ENCODE data around the gene PRDM16. TPM values are rescaled to one million over a fixed set of nuclear protein-coding genes. Genes with fewer than 3 reads are reported as not detected.

Gene PRDM16
- total RNA-seq, 2 experiments from 2014 or later, result not detected

GRCh38 chr1:3249631-3250501, 180.9 kb downstream of the PRDM16 start:
- no peaks in the 10 kb centered on the region for H3K36me3 ChIP-seq (ENCODE audit: insufficient read depth, low read length)
- no peak for TF ChIP-seq EZH2phosphoT487 (IDR thresholded peaks at IDR 0.05; ENCODE audit: borderline replicate concordance, low read depth, low read length)
- no peaks in the 10 kb centered on the region for H3K79me2 ChIP-seq (ENCODE audit: insufficient read depth, low read depth, low read length)
- BruUV-seq (replicated peaks), result no TSS peak
- H3K9me2 ChIP-seq (ENCODE audit: insufficient read depth, low read length), result no peaks in the 10 kb centered on the region
- H3K4me1 ChIP-seq (ENCODE audit: insufficient read depth, low read length, poor library complexity, severe bottlenecking), result no peaks in the 10 kb centered on the region
- H3K9me3 ChIP-seq (ENCODE audit: low read length), result no peaks in the 10 kb centered on the region
- H3K4me2 ChIP-seq (ENCODE audit: low read length), result no peak overlapping the region
- intact Hi-C loops (cut with micrococcal nuclease; ENCODE audit: unreplicated experiment), result no loop called here
- no peak overlapping the region for H2AFZ ChIP-seq (ENCODE audit: low read length)
- no peak overlapping the region for H3K4me3 ChIP-seq (ENCODE audit: low read depth, low read length, poor library complexity, severe bottlenecking)
- no peak overlapping the region for H3K27ac ChIP-seq (ENCODE audit: low read depth, low read length, poor library complexity, severe bottlenecking)
- DNase-seq (ENCODE audit: low spot score), result no peak
- ChIA-PET CTCF (ENCODE audit: unreplicated experiment) (no interaction called here), POLR2A (no interaction called here)
- H4K20me1 ChIP-seq (ENCODE audit: insufficient read depth, low read length), result no peaks in the 10 kb centered on the region

GRCh38 chr1:3250624-3251023, 181.6 kb downstream of the PRDM16 start:
- intact Hi-C loops (cut with micrococcal nuclease; ENCODE audit: unreplicated experiment), result no loop called here
- ChIA-PET CTCF (ENCODE audit: unreplicated experiment) (no interaction called here), POLR2A (no interaction called here)
- no TSS peak for BruUV-seq (replicated peaks)
- Histone ChIP-seq H3K4me1 (ENCODE audit: insufficient read depth, low read length, poor library complexity, severe bottlenecking) (no peaks in the 10 kb centered on the region), H3K4me2 (ENCODE audit: low read length) (no peak overlapping the region), H3K27ac (ENCODE audit: low read depth, low read length, poor library complexity, severe bottlenecking) (no peak overlapping the region), H3K9me2 (ENCODE audit: insufficient read depth, low read length) (no peaks in the 10 kb centered on the region), H3K4me3 (ENCODE audit: low read depth, low read length, poor library complexity, severe bottlenecking) (no peak overlapping the region), H2AFZ (ENCODE audit: low read length) (no peak overlapping the region), H3K36me3 (ENCODE audit: insufficient read depth, low read length) (no peaks in the 10 kb centered on the region), H3K79me2 (ENCODE audit: insufficient read depth, low read depth, low read length) (no peaks in the 10 kb centered on the region), H4K20me1 (ENCODE audit: insufficient read depth, low read length) (no peaks in the 10 kb centered on the region), H3K9me3 (ENCODE audit: low read length) (no peaks in the 10 kb centered on the region)
- no peak for TF ChIP-seq EZH2phosphoT487 (IDR thresholded peaks at IDR 0.05; ENCODE audit: borderline replicate concordance, low read depth, low read length)
- no peak for TF ChIP-seq CTCF (conservative IDR thresholded peaks at IDR 0.05; ENCODE audit: low read length)
- DNase-seq (ENCODE audit: low spot score), result no peak

- DNase-seq (ENCODE audit: low spot score), result no peak
- ChIA-PET POLR2A (no interaction called here), CTCF (ENCODE audit: unreplicated experiment) (no interaction called here)
- no peaks in the 10 kb centered on the region for H3K79me2 ChIP-seq (ENCODE audit: insufficient read depth, low read depth, low read length)
- no peaks in the 10 kb centered on the region for H4K20me1 ChIP-seq (ENCODE audit: insufficient read depth, low read length)
- no TSS peak for BruUV-seq (replicated peaks)
- H3K9me3 ChIP-seq (ENCODE audit: low read length), result no peaks in the 10 kb centered on the region
- no peak overlapping the region for H3K4me3 ChIP-seq (ENCODE audit: low read depth, low read length, poor library complexity, severe bottlenecking)
- no peak overlapping the region for H3K27ac ChIP-seq (ENCODE audit: low read depth, low read length, poor library complexity, severe bottlenecking)
- no peak overlapping the region for H3K4me2 ChIP-seq (ENCODE audit: low read length)
- H3K9me2 ChIP-seq (ENCODE audit: insufficient read depth, low read length), result no peaks in the 10 kb centered on the region
- TF ChIP-seq EZH2phosphoT487 (IDR thresholded peaks at IDR 0.05; ENCODE audit: borderline replicate concordance, low read depth, low read length) (no peak), CTCF (conservative IDR thresholded peaks at IDR 0.05; ENCODE audit: low read length) (no peak)
- H3K4me1 ChIP-seq (ENCODE audit: insufficient read depth, low read length, poor library complexity, severe bottlenecking), result no peaks in the 10 kb centered on the region
- no peak overlapping the region for H2AFZ ChIP-seq (ENCODE audit: low read length)
- H3K36me3 ChIP-seq (ENCODE audit: insufficient read depth, low read length), result no peaks in the 10 kb centered on the region
- intact Hi-C loops (cut with micrococcal nuclease; ENCODE audit: unreplicated experiment), result no loop called here
Measured at GRCh38 chr1:3251099-3251806, 182.2 kb downstream of the PRDM16 start.
